ENCODE results near the gene PDZD2.

The PDZD2 gene

GRCh38 chr5:31825518-31826068, 186.7 kb downstream of the PDZD2 start:
- DNase-seq (ENCODE audit: low spot score) = peak; percentile 71

GRCh38 chr5:31827867-31828266, 188.9 kb downstream of the PDZD2 start:
- DNase-seq (ENCODE audit: low spot score) = no peak

GRCh38 chr5:31832966-31833365, 194.0 kb downstream of the PDZD2 start:
- DNase-seq (ENCODE audit: low spot score) = no peak

- DNase-seq (ENCODE audit: low spot score) = no peak
Observed at GRCh38 chr5:31833710-31834109, 194.8 kb downstream of the PDZD2 start.

- no peak for DNase-seq (ENCODE audit: low spot score)
Observed at GRCh38 chr5:31844622-31845345, 205.9 kb downstream of the PDZD2 start.

GRCh38 chr5:31845361-31845760, 206.4 kb downstream of the PDZD2 start:
- DNase-seq (ENCODE audit: low spot score) = no peak

GRCh38 chr5:31846934-31847333, 208.0 kb downstream of the PDZD2 start:
- DNase-seq (ENCODE audit: low spot score) = no peak

GRCh38 chr5:31847354-31847753, 208.4 kb downstream of the PDZD2 start:
- DNase-seq (ENCODE audit: low spot score) = no peak

GRCh38 chr5:31850981-31851689, 212.2 kb downstream of the PDZD2 start:
- no peak for DNase-seq (ENCODE audit: low spot score)

GRCh38 chr5:31853398-31854135, 214.6 kb downstream of the PDZD2 start:
- DNase-seq (ENCODE audit: low spot score) = no peak

- no peak for DNase-seq (ENCODE audit: low spot score)
Observed at GRCh38 chr5:31854181-31855133, 215.5 kb downstream of the PDZD2 start.

GRCh38 chr5:31855134-31856040, 216.5 kb downstream of the PDZD2 start:
- no peak for DNase-seq (ENCODE audit: low spot score)

- DNase-seq (ENCODE audit: low spot score) = no peak
Observed at GRCh38 chr5:31859096-31859495, 220.2 kb downstream of the PDZD2 start.

- DNase-seq (ENCODE audit: low spot score) = no peak
Observed at GRCh38 chr5:31860278-31860677, 221.3 kb downstream of the PDZD2 start.

GRCh38 chr5:31860726-31861433, 221.9 kb downstream of the PDZD2 start:
- DNase-seq (ENCODE audit: low spot score) = no peak

GRCh38 chr5:31861601-31862000, 222.7 kb downstream of the PDZD2 start:
- no peak for DNase-seq (ENCODE audit: low spot score)

GRCh38 chr5:31863991-31864411, 225.1 kb downstream of the PDZD2 start:
- DNase-seq (ENCODE audit: low spot score) = no peak

GRCh38 chr5:31866166-31866565, 227.2 kb downstream of the PDZD2 start:
- DNase-seq (ENCODE audit: low spot score) = no peak

- no peak for DNase-seq (ENCODE audit: low spot score)
Observed at GRCh38 chr5:31867219-31867618, 228.3 kb downstream of the PDZD2 start.

- no peak for DNase-seq (ENCODE audit: low spot score)
Observed at GRCh38 chr5:31880449-31880848, 241.5 kb downstream of the PDZD2 start.

All from RKO (cell line).